Neural cell (in vitro differentiated cells): ENCODE data around the gene DSC3.

ENCODE experiments used
- CTCF ChIP-seq: fragments of 450-650 bp; IDR thresholded peaks from 2 replicates; pipeline ENCODE4 v1.5.1; 2014; ENCODE audit warnings: antibody characterized with exemption, mild to moderate bottlenecking, moderate library complexity; ENCODE audit not compliant: poor library complexity, severe bottlenecking
- EZH2 ChIP-seq: fragments of 200-600, 300-800 bp; shearing (Covaris generic), sonication (generic); IDR thresholded peaks from 2 replicates; pipeline ENCODE4 v1.6.1; 2014; ENCODE audit warnings: antibody characterized with exemption, low read length, borderline replicate concordance, mild to moderate bottlenecking; ENCODE audit not compliant: insufficient read depth, poor library complexity, severe bottlenecking
- POLR2AphosphoS5 ChIP-seq: IDR thresholded peaks from 2 replicates; pipeline ENCODE4 v1.6.1; 2012
- RAD21 ChIP-seq: fragments of 450-650 bp; conservative IDR thresholded peaks from 2 replicates; pipeline ENCODE4 v1.6.1; 2014; ENCODE audit warnings: antibody characterized with exemption, mild to moderate bottlenecking, moderate library complexity

GRCh38 chr18:30988440-30988839 is 54.1 kb downstream of the DSC3 start:
- no peak for TF ChIP-seq CTCF
- no peak for TF ChIP-seq EZH2
- no peak for TF ChIP-seq RAD21
- TF ChIP-seq POLR2AphosphoS5, result no peak
